Loucy (cell line): ENCODE measurements around the gene ENOX1.
"Not testable (repeated sequence)": the region's sequence is repeated elsewhere in the genome, so short reads cannot be mapped to it uniquely, and the experiment has no call there.

Experiments
- H2AFZ ChIP-seq: fragments of 200-600 bp; sonication (generic); 2 replicates; pipeline ENCODE4 v1.6.0; 2016; ENCODE audit warnings: antibody characterized with exemption, mild to moderate bottlenecking, low read length, moderate library complexity
- H3F3A ChIP-seq: fragments of 200-600 bp; 2 replicates; pipeline ENCODE4 v1.6.0; 2016; ENCODE audit warnings: antibody characterized with exemption, low read depth, mild to moderate bottlenecking
- H3K27me3 ChIP-seq: fragments of 200-600 bp; sonication (generic); 2 replicates; pipeline ENCODE4 v1.6.1; 2014; ENCODE audit warnings: low read length, mild to moderate bottlenecking; ENCODE audit not compliant: insufficient read depth, poor library complexity, severe bottlenecking
- H3K36me3 ChIP-seq: fragments of 200-600 bp; sonication (generic); 2 replicates; pipeline ENCODE4 v1.6.1; 2016; ENCODE audit warnings: low read length; ENCODE audit not compliant: insufficient read depth
- H3K4me1 ChIP-seq: fragments of 200-600 bp; sonication (generic); 2 replicates; pipeline ENCODE4 v1.5.1; 2014; ENCODE audit warnings: low read length, mild to moderate bottlenecking; ENCODE audit not compliant: insufficient read depth, poor library complexity, severe bottlenecking
- H3K4me2 ChIP-seq: fragments of 200-600 bp; sonication (generic); 2 replicates; pipeline ENCODE4 v1.6.0; 2014; ENCODE audit warnings: antibody characterized with exemption, low read length, low read depth, mild to moderate bottlenecking; ENCODE audit not compliant: poor library complexity, severe bottlenecking
- H3K4me3 ChIP-seq: fragments of 200-600 bp; sonication (generic); 2 replicates; pipeline ENCODE4 v1.5.1; 2014; ENCODE audit warnings: low read length, mild to moderate bottlenecking, mixed read lengths; ENCODE audit not compliant: poor library complexity, severe bottlenecking
- H3K79me2 ChIP-seq: fragments of 200-600 bp; sonication (generic); 2 replicates; pipeline ENCODE4 v1.6.1; 2014; ENCODE audit warnings: low read length; ENCODE audit not compliant: insufficient read depth
- H3K9ac ChIP-seq: fragments of 200-600 bp; sonication (generic); 2 replicates; pipeline ENCODE4 v1.6.0; 2014; ENCODE audit warnings: mild to moderate bottlenecking, low read depth, low read length, moderate library complexity; ENCODE audit not compliant: poor library complexity, severe bottlenecking
- H3K9me2 ChIP-seq: fragments of 200-600 bp; sonication (generic); replicated peaks from 2 replicates; pipeline ENCODE4 v1.6.1; 2016; ENCODE audit warnings: low read depth, low read length, mixed read lengths
- H3K9me3 ChIP-seq: fragments of 200-600 bp; sonication (generic); 2 replicates; pipeline ENCODE4 v1.6.1; 2014; ENCODE audit warnings: mild to moderate bottlenecking, antibody characterized with exemption, low read length, low read depth; ENCODE audit not compliant: insufficient read depth
- H4K20me1 ChIP-seq: fragments of 200-600 bp; sonication (generic); 2 replicates; pipeline ENCODE4 v1.6.0; 2014; ENCODE audit warnings: antibody characterized with exemption, low read length, mild to moderate bottlenecking; ENCODE audit not compliant: insufficient read depth, poor library complexity, severe bottlenecking
- CTCF ChIP-seq: fragments of 200-600 bp; sonication (generic); conservative IDR thresholded peaks from 2 replicates; pipeline ENCODE4 v1.5.1; 2014; ENCODE audit warnings: mild to moderate bottlenecking, antibody characterized with exemption, low read length
- EZH2phosphoT487 ChIP-seq: fragments of 200-600 bp; IDR thresholded peaks from 2 replicates; pipeline ENCODE4 v1.6.1; 2018; ENCODE audit warnings: antibody characterized with exemption, mild to moderate bottlenecking, moderate library complexity, borderline replicate concordance

ENOX1 gene

GRCh38 chr13:43354153-43354945 lies 432.4 kb downstream of the ENOX1 start:
- no peaks in the 10 kb centered on the region for H3F3A ChIP-seq
- H3K9me3 ChIP-seq = no peaks in the 10 kb centered on the region
- H3K36me3 ChIP-seq = no peaks in the 10 kb centered on the region
- TF ChIP-seq CTCF (no peak), EZH2phosphoT487 (no peak)
- H4K20me1 ChIP-seq = no peaks in the 10 kb centered on the region
- no peaks in the 10 kb centered on the region for H3K27me3 ChIP-seq
- H2AFZ ChIP-seq = no peak overlapping the region
- H3K4me2 ChIP-seq = no peak overlapping the region
- no peaks in the 10 kb centered on the region for H3K9me2 ChIP-seq
- H3K9ac ChIP-seq = no peak overlapping the region
- H3K4me1 ChIP-seq = peaks cover 29% of the 10 kb centered on the region
- no peaks in the 10 kb centered on the region for H3K79me2 ChIP-seq
- no peak overlapping the region for H3K4me3 ChIP-seq

GRCh38 chr13:43353631-43354030 lies 433.1 kb downstream of the ENOX1 start:
- Histone ChIP-seq H3K4me1 (peaks cover 35% of the 10 kb centered on the region), H3K4me3 (no peak overlapping the region), H3K4me2 (no peak overlapping the region), H3K27me3 (no peaks in the 10 kb centered on the region), H3K9me3 (no peaks in the 10 kb centered on the region), H3K9ac (no peak overlapping the region), H3K9me2 (no peaks in the 10 kb centered on the region), H4K20me1 (no peaks in the 10 kb centered on the region), H3F3A (no peaks in the 10 kb centered on the region), H3K36me3 (no peaks in the 10 kb centered on the region), H3K79me2 (no peaks in the 10 kb centered on the region), H2AFZ (no peak overlapping the region)
- TF ChIP-seq EZH2phosphoT487 (no peak), CTCF (no peak)

GRCh38 chr13:43351612-43352011 lies 435.2 kb downstream of the ENOX1 start:
- H3K4me1 ChIP-seq = peaks cover 35% of the 10 kb centered on the region
- H3K4me3 ChIP-seq, H3K4me2 ChIP-seq, H3K9ac ChIP-seq, H3K9me2 ChIP-seq, H4K20me1 ChIP-seq, H3F3A ChIP-seq, H3K36me3 ChIP-seq, H3K9me3 ChIP-seq, H3K79me2 ChIP-seq, H2AFZ ChIP-seq, H3K27me3 ChIP-seq: not testable (repeated sequence)

- no peak for TF ChIP-seq CTCF
- TF ChIP-seq EZH2phosphoT487 = no peak
- Histone ChIP-seq H3K4me2 (peak overlapping the region; percentile 25), H3F3A (no peaks in the 10 kb centered on the region), H3K9me3 (no peaks in the 10 kb centered on the region), H3K4me3 (no peak overlapping the region), H3K9ac (no peak overlapping the region), H3K4me1 (peaks cover 43% of the 10 kb centered on the region), H3K79me2 (no peaks in the 10 kb centered on the region), H3K36me3 (no peaks in the 10 kb centered on the region), H4K20me1 (no peaks in the 10 kb centered on the region), H2AFZ (no peak overlapping the region), H3K27me3 (no peaks in the 10 kb centered on the region), H3K9me2 (no peaks in the 10 kb centered on the region)
Measured at GRCh38 chr13:43348397-43348796, 438.4 kb downstream of the ENOX1 start.
